ENCODE measurements around the gene INTS11.

GRCh38 chr1:1294250-1294890, 30.1 kb downstream of the INTS11 start:
- no peak for TF ChIP-seq CTCF (conservative IDR thresholded peaks at IDR 0.05)
- no peak for TF ChIP-seq ZFX (IDR thresholded peaks at IDR 0.05)
